NCI-H1436 treated with DMSO at 0.1 percent for 48 hours (cell line): ENCODE results near the gene IRX6.

Experiments
- DNase-seq: peaks from one replicate; lab custom pipeline; 2025; lab: John Stamatoyannopoulos, UW

Gene IRX6

GRCh38 chr16:55323637-55324271 lies at the start of gene IRX6:
Gene IRX6, plus strand, starts transcription at chr16:55324203. Its CDS starts 889 bp downstream, at chr16:55325092.
- no peak for DNase-seq

- no peak for DNase-seq
Measured at GRCh38 chr16:55274391-55274790, 49.6 kb upstream of the IRX6 start.

GRCh38 chr16:55275167-55275566 lies 48.8 kb upstream of the IRX6 start:
- DNase-seq, result no peak

- DNase-seq, result no peak
Measured at GRCh38 chr16:55275869-55276268, 48.1 kb upstream of the IRX6 start.

GRCh38 chr16:55277536-55277935 lies 46.5 kb upstream of the IRX6 start:
- no peak for DNase-seq

- no peak for DNase-seq
Measured at GRCh38 chr16:55279598-55279997, 44.4 kb upstream of the IRX6 start.

GRCh38 chr16:55280587-55280986 lies 43.4 kb upstream of the IRX6 start:
- DNase-seq, result no peak

GRCh38 chr16:55282441-55282840 lies 41.6 kb upstream of the IRX6 start:
- DNase-seq, result no peak

- DNase-seq, result no peak
Measured at GRCh38 chr16:55283812-55284717, 39.9 kb upstream of the IRX6 start.

- no peak for DNase-seq
Measured at GRCh38 chr16:55284718-55285099, 39.3 kb upstream of the IRX6 start.

GRCh38 chr16:55285586-55285985 lies 38.4 kb upstream of the IRX6 start:
- DNase-seq, result no peak

GRCh38 chr16:55289353-55289752 lies 34.6 kb upstream of the IRX6 start:
- no peak for DNase-seq

GRCh38 chr16:55291847-55292246 lies 32.2 kb upstream of the IRX6 start:
- DNase-seq, result no peak

GRCh38 chr16:55292491-55292890 lies 31.5 kb upstream of the IRX6 start:
- DNase-seq, result no peak

- DNase-seq, result no peak
Measured at GRCh38 chr16:55294129-55294528, 29.9 kb upstream of the IRX6 start.

GRCh38 chr16:55294931-55295342 lies 29.1 kb upstream of the IRX6 start:
- DNase-seq, result no peak

GRCh38 chr16:55297062-55297909 lies 26.7 kb upstream of the IRX6 start:
- DNase-seq, result no peak

GRCh38 chr16:55297910-55298479 lies 26.0 kb upstream of the IRX6 start:
- no peak for DNase-seq

GRCh38 chr16:55301385-55302008 lies 22.5 kb upstream of the IRX6 start:
- DNase-seq, result no peak

GRCh38 chr16:55302635-55303034 lies 21.4 kb upstream of the IRX6 start:
- no peak for DNase-seq

- DNase-seq, result no peak
Measured at GRCh38 chr16:55308973-55309372, 15.0 kb upstream of the IRX6 start.

- no peak for DNase-seq
Measured at GRCh38 chr16:55322327-55322726, 1.7 kb upstream of the IRX6 start.
